HUDEP-2 (cell line): Measurements from ENCODE around the gene AJM1.
"Not testable (repeated sequence)": the region's sequence is repeated elsewhere in the genome, so short reads cannot be mapped to it uniquely, and the experiment has no call there.

Experiments used
- DNase-seq, 76 experiments: peaks; one replicate each; lab custom pipeline; 2025; ENCODE audit not compliant: unreplicated experiment in 76 of 76; lab: John Stamatoyannopoulos, UW

AJM1 gene

GRCh38 chr9:136843159-136843800 is 1.0 kb downstream of the AJM1 start:
- not testable (repeated sequence) for DNase-seq

GRCh38 chr9:136843801-136844740 is 1.8 kb downstream of the AJM1 start:
- peak in 24 of 76 experiments; percentile 5 to 41 (median 18) for DNase-seq

- peak in 3 of 76 experiments; percentile 15 to 20 (median 18) for DNase-seq
Observed at GRCh38 chr9:136844761-136845464, 2.6 kb downstream of the AJM1 start.

- DNase-seq, result no peak
Observed at GRCh38 chr9:136845465-136846260, 3.4 kb downstream of the AJM1 start.

GRCh38 chr9:136846376-136847087 is 4.3 kb downstream of the AJM1 start:
- peak in 1 of 76 experiments; percentile 22 for DNase-seq

GRCh38 chr9:136847088-136847825 is 5.0 kb downstream of the AJM1 start:
- DNase-seq, result peak in 71 of 76 experiments; percentile 8 to 90 (median 71)

- peak in 74 of 76 experiments; percentile 18 to 90 (median 79) for DNase-seq
Observed at GRCh38 chr9:136847826-136848392, 5.6 kb downstream of the AJM1 start.

- peak in 37 of 76 experiments; percentile 15 to 81 (median 57) for DNase-seq
Observed at GRCh38 chr9:136848393-136849037, 6.2 kb downstream of the AJM1 start.

GRCh38 chr9:136849038-136849959 is 7.0 kb downstream of the AJM1 start, which contains the start of gene PHPT1:
Gene PHPT1, plus strand, starts transcription at chr9:136849409. Its CDS starts 22 bp downstream, at chr9:136849431.
- peak in 75 of 76 experiments; percentile 83 to 99 (median 97) for DNase-seq

GRCh38 chr9:136849960-136850865 is 7.9 kb downstream of the AJM1 start:
- no peak for DNase-seq

GRCh38 chr9:136850866-136851775 is 8.8 kb downstream of the AJM1 start:
- no peak for DNase-seq

GRCh38 chr9:136851941-136852663 is 9.8 kb downstream of the AJM1 start, which contains the start of gene MAMDC4:
Gene MAMDC4, plus strand, starts transcription at chr9:136852346. Its CDS starts 71 bp downstream, at chr9:136852417.
- no peak for DNase-seq

- DNase-seq, result no peak
Observed at GRCh38 chr9:136852664-136853595, 10.7 kb downstream of the AJM1 start.
